ENCODE data around the gene MLIP. TPM values are rescaled to one million over a fixed set of nuclear protein-coding genes. Genes with fewer than 3 reads are reported as not detected.

The MLIP gene
- total and polyA plus RNA-seq, 10 donors: 0.02 to 0.30 (median 0.07) TPM; not detected in 6

DNA sequence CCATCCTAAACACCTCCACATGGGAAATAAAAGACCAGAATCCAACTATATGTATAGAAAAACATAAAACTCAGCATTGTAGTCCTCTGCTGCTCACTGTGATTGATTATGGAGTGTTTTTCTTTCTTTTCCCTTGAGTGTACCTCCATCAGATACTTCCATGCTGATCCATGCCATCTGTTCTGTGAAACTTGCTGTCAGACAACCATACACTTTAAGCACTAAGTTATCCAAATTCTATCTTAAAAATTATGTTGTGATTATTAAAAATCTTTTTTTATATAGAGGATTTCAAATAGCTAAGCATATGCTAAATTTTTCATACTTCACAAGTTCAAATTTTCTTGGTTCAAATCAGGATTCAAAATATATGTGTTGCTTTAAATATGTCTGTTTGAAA lies 105.1 kb downstream of the MLIP start:
- Histone ChIP-seq H3K27ac (no peak overlapping the region), H3K27me3 (replicated peaks in 1 of 7) (no peaks in the 10 kb centered on the region), H3K4me3 (no peak overlapping the region), H3K36me3 (no peaks in the 10 kb centered on the region), H3K4me1 (peaks cover 0 to 4% (median 0%) of the 10 kb centered on the region in 6 donors), H3K9me3 (no peaks in the 10 kb centered on the region)
- intact Hi-C loops (cut with DNase I; ENCODE audit: low total_unique reads): no loop called here
- TF ChIP-seq POLR2A (IDR thresholded peaks at IDR 0.05) (no peak), POLR2AphosphoS5 (IDR thresholded peaks at IDR 0.05) (no peak)
- TF ChIP-seq, protein P1, sequence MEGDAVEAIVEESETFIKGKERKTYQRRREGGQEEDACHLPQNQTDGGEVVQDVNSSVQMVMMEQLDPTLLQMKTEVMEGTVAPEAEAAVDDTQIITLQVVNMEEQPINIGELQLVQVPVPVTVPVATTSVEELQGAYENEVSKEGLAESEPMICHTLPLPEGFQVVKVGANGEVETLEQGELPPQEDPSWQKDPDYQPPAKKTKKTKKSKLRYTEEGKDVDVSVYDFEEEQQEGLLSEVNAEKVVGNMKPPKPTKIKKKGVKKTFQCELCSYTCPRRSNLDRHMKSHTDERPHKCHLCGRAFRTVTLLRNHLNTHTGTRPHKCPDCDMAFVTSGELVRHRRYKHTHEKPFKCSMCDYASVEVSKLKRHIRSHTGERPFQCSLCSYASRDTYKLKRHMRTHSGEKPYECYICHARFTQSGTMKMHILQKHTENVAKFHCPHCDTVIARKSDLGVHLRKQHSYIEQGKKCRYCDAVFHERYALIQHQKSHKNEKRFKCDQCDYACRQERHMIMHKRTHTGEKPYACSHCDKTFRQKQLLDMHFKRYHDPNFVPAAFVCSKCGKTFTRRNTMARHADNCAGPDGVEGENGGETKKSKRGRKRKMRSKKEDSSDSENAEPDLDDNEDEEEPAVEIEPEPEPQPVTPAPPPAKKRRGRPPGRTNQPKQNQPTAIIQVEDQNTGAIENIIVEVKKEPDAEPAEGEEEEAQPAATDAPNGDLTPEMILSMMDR (IDR thresholded peaks at IDR 0.05 in 8 of 11, conservative IDR thresholded peaks at IDR 0.05 in 3 of 11): no peak
- no peak for DNase-seq

DNA sequence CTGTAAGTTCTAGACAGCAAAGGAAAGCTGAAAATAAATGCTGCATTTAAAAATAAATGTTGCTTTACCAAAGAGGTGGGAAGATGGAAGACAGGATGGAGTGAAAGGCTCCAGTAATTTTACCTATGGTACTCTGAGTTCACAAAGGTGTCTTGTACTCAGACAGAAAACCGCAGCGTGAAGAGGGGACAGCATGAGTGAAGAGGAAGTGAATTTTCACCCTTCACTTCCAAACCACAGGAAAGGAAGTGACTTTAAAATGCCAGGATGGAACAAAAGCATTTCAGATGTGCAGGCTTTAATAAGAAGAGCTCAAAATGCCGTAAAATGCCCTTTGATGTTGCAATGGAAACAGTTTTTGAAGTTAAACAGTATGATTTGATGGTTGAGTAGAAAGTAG lies 105.8 kb downstream of the MLIP start:
- Histone ChIP-seq H3K36me3 (no peaks in the 10 kb centered on the region), H3K27ac (no peak overlapping the region), H3K27me3 (replicated peaks in 1 of 7) (no peaks in the 10 kb centered on the region), H3K9me3 (no peaks in the 10 kb centered on the region), H3K4me1 (peaks cover 0 to 4% (median 0%) of the 10 kb centered on the region in 6 donors), H3K4me3 (no peak overlapping the region)
- no peak for DNase-seq
- intact Hi-C loops (cut with DNase I; ENCODE audit: low total_unique reads): no loop called here
- 1 to 8% (median 2%) methylated on average over 3 of the region's 3 CpGs for WGBS, 5 donors
- no peak for TF ChIP-seq POLR2A (IDR thresholded peaks at IDR 0.05)
- TF ChIP-seq, protein P1 (IDR thresholded peaks at IDR 0.05 in 8 of 11, conservative IDR thresholded peaks at IDR 0.05 in 3 of 11): no peak
- no peak for TF ChIP-seq POLR2AphosphoS5 (IDR thresholded peaks at IDR 0.05)

DNA sequence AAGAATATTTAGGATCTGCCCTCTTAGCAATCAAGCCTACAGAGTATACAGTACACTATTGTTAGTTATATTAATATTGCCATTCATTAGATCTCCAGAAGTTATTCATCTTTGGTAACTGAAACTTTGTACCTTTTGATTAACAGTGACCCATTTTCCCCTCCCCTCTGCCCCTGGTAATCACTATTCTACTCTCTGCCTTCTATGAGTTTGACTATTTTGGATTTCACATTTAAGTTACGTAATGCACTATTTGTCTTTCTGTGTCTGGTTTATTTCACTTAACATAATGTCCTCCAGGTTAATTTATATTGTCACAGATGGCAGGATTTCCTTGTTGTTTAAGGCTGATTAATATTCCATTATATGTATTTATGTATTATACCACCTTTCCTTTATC lies 111.0 kb downstream of the MLIP start:
- 89 to 93% (median 92%) methylated on average over 1 of the region's 1 CpG for WGBS, 5 donors
- no peak for DNase-seq
- H3K36me3 ChIP-seq: no peaks in the 10 kb centered on the region
- TF ChIP-seq POLR2A (IDR thresholded peaks at IDR 0.05) (no peak), POLR2AphosphoS5 (IDR thresholded peaks at IDR 0.05) (no peak)
- TF ChIP-seq, protein P1 (IDR thresholded peaks at IDR 0.05 in 8 of 11, conservative IDR thresholded peaks at IDR 0.05 in 3 of 11): no peak
- no peaks in the 10 kb centered on the region for H3K27me3 ChIP-seq (replicated peaks in 1 of 7)
- no peak overlapping the region for H3K27ac ChIP-seq
- intact Hi-C loops (cut with DNase I; ENCODE audit: low total_unique reads): no loop called here
- H3K9me3 ChIP-seq: peaks cover 0 to 20% (median 3%) of the 10 kb centered on the region in 8 donors
- no peaks in the 10 kb centered on the region for H3K4me1 ChIP-seq
- H3K4me3 ChIP-seq: no peak overlapping the region

DNA sequence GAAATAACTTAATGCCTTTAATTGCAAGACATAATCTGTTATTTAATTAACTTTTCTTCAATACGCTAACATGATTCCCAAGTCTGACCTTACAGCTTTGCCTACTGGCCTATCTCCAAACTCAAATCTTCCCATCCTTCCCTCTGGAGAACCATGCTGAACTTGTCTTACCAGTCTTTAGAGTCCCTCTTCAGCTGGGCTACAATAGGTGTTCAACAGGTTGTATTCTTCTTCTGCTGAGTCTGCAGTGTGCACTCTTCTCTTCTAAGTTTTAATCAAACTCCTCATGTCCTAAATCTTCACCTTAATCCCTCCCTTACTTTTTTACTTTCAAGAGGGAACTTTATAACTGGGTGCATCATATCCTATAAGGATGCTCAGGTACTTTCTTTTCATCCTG lies 121.5 kb downstream of the MLIP start:
- WGBS, 5 donors: 93 to 98% (median 94%) methylated on average over 1 of the region's 1 CpG
- intact Hi-C loops (cut with DNase I; ENCODE audit: low total_unique reads): no loop called here
- Histone ChIP-seq H3K9me3 (no peaks in the 10 kb centered on the region), H3K27me3 (replicated peaks in 1 of 7) (no peaks in the 10 kb centered on the region), H3K27ac (no peak overlapping the region), H3K4me1 (no peaks in the 10 kb centered on the region), H3K4me3 (no peak overlapping the region), H3K36me3 (no peaks in the 10 kb centered on the region)
- DNase-seq: no peak
- no peak for TF ChIP-seq POLR2A (IDR thresholded peaks at IDR 0.05)

DNA sequence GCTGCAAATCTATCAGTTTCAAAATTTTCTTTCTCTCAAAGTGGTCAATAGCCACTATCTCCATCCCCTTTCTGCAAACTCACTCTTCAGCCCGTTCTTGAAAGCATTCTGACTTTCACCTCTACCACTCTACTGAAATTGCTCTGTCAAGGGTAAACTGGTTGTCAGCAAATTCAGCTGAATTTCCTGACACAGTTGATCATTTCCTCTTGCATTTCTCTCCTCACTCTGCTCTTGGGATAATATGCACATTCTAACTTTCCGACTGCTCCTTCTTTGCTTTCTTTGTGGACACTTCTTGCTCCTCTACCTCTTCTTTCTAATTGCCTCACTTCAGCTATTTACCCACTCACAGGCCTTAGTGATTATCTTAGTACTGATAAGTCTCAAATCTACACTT lies 123.3 kb downstream of the MLIP start:
- Histone ChIP-seq H3K4me3 (no peak overlapping the region), H3K27ac (no peak overlapping the region), H3K4me1 (no peaks in the 10 kb centered on the region), H3K27me3 (replicated peaks in 1 of 7) (no peaks in the 10 kb centered on the region), H3K36me3 (no peaks in the 10 kb centered on the region), H3K9me3 (no peaks in the 10 kb centered on the region)
- intact Hi-C loops (cut with DNase I; ENCODE audit: low total_unique reads): no loop called here
- 42 to 62% (median 51%) methylated on average over 2 of the region's 2 CpGs for WGBS, 5 donors
- no peak for DNase-seq
- TF ChIP-seq POLR2AphosphoS5 (IDR thresholded peaks at IDR 0.05): no peak
- TF ChIP-seq, protein P1 (IDR thresholded peaks at IDR 0.05 in 8 of 11, conservative IDR thresholded peaks at IDR 0.05 in 3 of 11): no peak
- TF ChIP-seq POLR2A (IDR thresholded peaks at IDR 0.05): no peak

Measured in spleen (tissue), 11 donors.